GM12873 (cell line): ENCODE results near the gene SELENON.

Source experiments
- CTCF ChIP-seq: IDR thresholded peaks from 2 replicates; pipeline ENCODE4 v1.5.1; 2012; ENCODE audit warnings: low read depth, mild to moderate bottlenecking, moderate library complexity, low read length, control low read depth; ENCODE audit not compliant: insufficient read depth; ENCODE audit errors: missing control alignments

SELENON gene

GRCh38 chr1:25757846-25758185, 42.2 kb upstream of the SELENON start:
- no peak for TF ChIP-seq CTCF

GRCh38 chr1:25758466-25759070, 41.4 kb upstream of the SELENON start:
- TF ChIP-seq CTCF, result no peak

GRCh38 chr1:25760122-25760719, 39.8 kb upstream of the SELENON start:
- no peak for TF ChIP-seq CTCF

GRCh38 chr1:25760871-25761270, 39.1 kb upstream of the SELENON start:
- no peak for TF ChIP-seq CTCF

- TF ChIP-seq CTCF, result no peak
These were observed 36.5 kb upstream of the SELENON start for GRCh38 chr1:25763493-25763892.

GRCh38 chr1:25765136-25765922, 34.7 kb upstream of the SELENON start:
- TF ChIP-seq CTCF, result no peak

GRCh38 chr1:25765923-25766589, 33.9 kb upstream of the SELENON start:
- no peak for TF ChIP-seq CTCF
